IMR-90 (cell line): ENCODE results near the gene MKKS.

ENCODE experiments used
- POLR2A ChIP-seq: IDR thresholded peaks from 2 replicates; pipeline ENCODE4 v1.6.1; 2012; ENCODE audit warnings: mild to moderate bottlenecking, low read depth, low read length
- TF ChIP-seq, protein P1 (sequence below): conservative IDR thresholded peaks from 2 replicates; pipeline ENCODE4 v1.5.1; 2012; ENCODE audit warnings: mild to moderate bottlenecking, low read depth, low read length, improper control_type of control experiment

DNA sequence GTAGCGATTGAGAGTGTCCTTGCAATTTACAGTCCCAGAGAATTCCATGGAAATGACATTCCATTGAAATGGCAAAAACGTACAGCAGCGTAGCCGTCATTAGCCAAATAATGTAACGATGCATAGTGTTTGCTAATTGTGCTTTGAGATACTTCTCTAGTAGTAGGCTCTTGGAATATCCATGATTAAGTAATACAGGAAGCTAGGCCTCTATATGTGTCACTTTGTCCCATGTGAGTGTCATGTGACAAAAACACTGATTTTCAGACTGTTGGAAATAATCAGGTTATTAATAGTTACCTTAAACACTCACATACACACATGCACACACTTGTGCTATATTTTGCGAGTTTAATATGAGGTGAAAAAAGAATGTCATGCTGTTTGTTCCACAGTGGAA is 36.3 kb upstream of the MKKS start:
- TF ChIP-seq, protein P1, sequence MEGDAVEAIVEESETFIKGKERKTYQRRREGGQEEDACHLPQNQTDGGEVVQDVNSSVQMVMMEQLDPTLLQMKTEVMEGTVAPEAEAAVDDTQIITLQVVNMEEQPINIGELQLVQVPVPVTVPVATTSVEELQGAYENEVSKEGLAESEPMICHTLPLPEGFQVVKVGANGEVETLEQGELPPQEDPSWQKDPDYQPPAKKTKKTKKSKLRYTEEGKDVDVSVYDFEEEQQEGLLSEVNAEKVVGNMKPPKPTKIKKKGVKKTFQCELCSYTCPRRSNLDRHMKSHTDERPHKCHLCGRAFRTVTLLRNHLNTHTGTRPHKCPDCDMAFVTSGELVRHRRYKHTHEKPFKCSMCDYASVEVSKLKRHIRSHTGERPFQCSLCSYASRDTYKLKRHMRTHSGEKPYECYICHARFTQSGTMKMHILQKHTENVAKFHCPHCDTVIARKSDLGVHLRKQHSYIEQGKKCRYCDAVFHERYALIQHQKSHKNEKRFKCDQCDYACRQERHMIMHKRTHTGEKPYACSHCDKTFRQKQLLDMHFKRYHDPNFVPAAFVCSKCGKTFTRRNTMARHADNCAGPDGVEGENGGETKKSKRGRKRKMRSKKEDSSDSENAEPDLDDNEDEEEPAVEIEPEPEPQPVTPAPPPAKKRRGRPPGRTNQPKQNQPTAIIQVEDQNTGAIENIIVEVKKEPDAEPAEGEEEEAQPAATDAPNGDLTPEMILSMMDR, result no peak
- TF ChIP-seq POLR2A, result no peak
